H1 (cell line): ENCODE results near the gene ZSCAN1. TPM values are rescaled to one million over a fixed set of nuclear protein-coding genes. Genes with fewer than 3 reads are reported as not detected.

Experiments
- PHF8 ChIP-seq: fragments of 200-600 bp; sonication (generic); conservative IDR thresholded peaks from 2 replicates; pipeline ENCODE4 v1.7.1; 2012; ENCODE audit warnings: low read depth, mild to moderate bottlenecking, inconsistent platforms, low read length, moderate library complexity
- polyA plus RNA-seq, 7 experiments: library from polyadenylated mRNA; depleted of rRNA in 3 of 7; stranded (reverse) in 5 of 7; unstranded in 2 of 7; fragments of >200 nt in 5 of 7; fragments of 200-250 nt in 2 of 7; gene quantifications; 1 replicate in 5 of 7; 2 replicates in 1 of 7; 4 replicates in 1 of 7; pipeline versions ENCODE4 v1.2.1 to v1.2.3, GENCODE V29; 2011 to 2013; ENCODE audit warnings: missing spikeins in 2 of 7, mixed read lengths in 2 of 7
- total RNA-seq: library from RNA; stranded (reverse); fragmentation: NEBNext Ultra II Directional; extraction: Animal tissue kit (Norgen Biotek cat#: 25700); gene quantifications from 2 replicates; pipeline ENCODE4 v1.2.1, GENCODE V29; 2021

Gene ZSCAN1
- total and polyA plus RNA-seq, 2 of the 8 experiments (the other 6 are each of a cell fraction or from before 2014, with no cell fraction given) = 1.2 to 4.3 TPM

DNA sequence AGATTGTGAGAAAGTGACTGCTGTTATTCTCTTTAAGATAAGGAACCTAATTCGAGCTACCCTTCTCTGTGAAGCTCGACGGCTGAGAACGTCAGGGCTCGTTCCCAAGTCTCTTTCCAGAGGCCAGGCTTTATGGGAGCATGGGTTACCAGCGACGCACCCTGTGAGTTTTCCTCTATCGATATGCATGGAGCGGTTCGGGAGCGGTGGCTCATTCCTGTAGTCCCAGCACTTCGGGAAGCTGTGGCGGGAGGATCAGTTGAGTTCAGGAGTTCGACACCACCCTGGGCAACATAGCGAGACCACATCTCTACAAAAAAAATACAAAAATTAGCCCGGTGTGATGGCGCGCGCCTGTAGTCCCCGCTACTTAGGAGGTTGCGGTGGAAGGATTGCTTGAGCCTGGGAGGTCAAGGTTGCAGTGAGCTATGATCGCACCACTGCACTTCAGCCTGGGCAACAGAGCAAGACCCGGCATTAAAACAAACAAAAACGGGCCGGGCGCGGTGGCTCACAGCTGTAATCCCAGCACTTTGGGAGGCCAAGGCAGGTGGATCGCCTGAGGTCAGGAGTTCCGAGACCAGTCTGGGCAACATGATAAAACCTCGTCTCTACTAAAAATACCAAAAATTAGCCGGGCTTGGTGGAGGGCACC lies 30.5 kb upstream of the ZSCAN1 start (continued):
- TF ChIP-seq PHF8 = no peak
- TF ChIP-seq, all 59 proteins: peak for 2
